K562 (cell line): ENCODE data around the gene CDK4. TPM values are rescaled to one million over a fixed set of nuclear protein-coding genes. Genes with fewer than 3 reads are reported as not detected.

ENCODE experiments used
- CBX1 ChIP-seq: sonication (generic); IDR thresholded peaks from 2 replicates; pipeline ENCODE4 v1.6.1; 2016; ENCODE audit warnings: antibody characterized with exemption, low read depth, mild to moderate bottlenecking
- EGR1 ChIP-seq: fragments of 450-650 bp; conservative IDR thresholded peaks from 2 replicates; pipeline ENCODE4 v1.6.1; 2017; ENCODE audit warnings: mild to moderate bottlenecking
- MXI1 ChIP-seq: IDR thresholded peaks from 2 replicates; pipeline ENCODE4 v1.6.1; 2011; ENCODE audit warnings: low read depth, mild to moderate bottlenecking, improper control_type of control experiment, low read length
- NR4A1 ChIP-seq, 2 experiments: fragments of 250-450 bp in 1 of 2; fragments of 450-650 bp in 1 of 2; sonication (Bioruptor Pico) in 1 of 2; IDR thresholded peaks; 2 replicates each; pipeline versions ENCODE4 v1.4.0 to v1.6.1; 2016 to 2020; ENCODE audit warnings: mild to moderate bottlenecking in 2 of 2, missing compliant biosample characterization in 1 of 2, missing genetic modification characterization in 1 of 2, moderate library complexity in 1 of 2
- NRF1 ChIP-seq, 2 experiments: fragments of 450-650 bp; IDR thresholded peaks in 1 of 2; conservative IDR thresholded peaks in 1 of 2; 2 replicates each; pipeline ENCODE4 v1.6.1; 2014; ENCODE audit warnings: mild to moderate bottlenecking in 2 of 2
- PML ChIP-seq: IDR thresholded peaks from 2 replicates; pipeline ENCODE4 v1.6.1; 2012; ENCODE audit warnings: low read length, inconsistent platforms
- TBP ChIP-seq: optimal IDR thresholded peaks from 2 replicates; pipeline ENCODE3; 2011; ENCODE audit warnings: low read depth, low read length, improper control_type of control experiment
- polyA plus RNA-seq, 8 experiments: library from polyadenylated mRNA; depleted of rRNA in 4 of 8; stranded (reverse) in 5 of 8; unstranded in 3 of 8; fragments of >200 nt; fragmentation: Nextera tagmentation in 2 of 8; fragmentation: Illumina TruSeq in 1 of 8; extraction: Ambion mirVana in 2 of 8; extraction: Trizol in 1 of 8; gene quantifications; 2 replicates each; pipeline versions ENCODE4 v1.2.1 to v1.2.3, GENCODE V29; 2011 to 2014; ENCODE audit warnings: inconsistent platforms in 1 of 8, missing spikeins in 1 of 8
- total RNA-seq, 7 experiments: library from RNA; depleted of rRNA in 6 of 7; stranded (reverse); fragments of >200 nt in 6 of 7; fragmentation: Illumina TruSeq in 2 of 7; extraction: Trizol in 2 of 7; gene quantifications; 2 replicates each; pipeline versions ENCODE4 v1.2.1 to v1.2.3, GENCODE V29; 2011 to 2021; ENCODE audit warnings: low replicate concordance in 1 of 7
- TF ChIP-seq, protein P1 (sequence below), 2 experiments: IDR thresholded peaks in 1 of 2; conservative IDR thresholded peaks in 1 of 2; 2 replicates each; pipeline ENCODE4 v1.6.1; 2016; ENCODE audit warnings: low read depth in 2 of 2, mild to moderate bottlenecking in 1 of 2, missing compliant biosample characterization in 1 of 2, missing genetic modification characterization in 1 of 2, moderate library complexity in 1 of 2
- TF ChIP-seq, protein P2 (sequence below), 2 experiments: fragments of 150-350 bp in 1 of 2; IDR thresholded peaks; 2 replicates each; pipeline ENCODE4 v1.6.1; 2012 to 2016; ENCODE audit warnings: low read depth in 2 of 2, low read length in 2 of 2, mild to moderate bottlenecking in 1 of 2, moderate library complexity in 1 of 2

CDK4 gene
- total and polyA plus RNA-seq, 9 of the 15 experiments (the other 6 are each of a cell fraction or from before 2014, with no cell fraction given) = 37.8 to 436 (median 238) TPM

DNA sequence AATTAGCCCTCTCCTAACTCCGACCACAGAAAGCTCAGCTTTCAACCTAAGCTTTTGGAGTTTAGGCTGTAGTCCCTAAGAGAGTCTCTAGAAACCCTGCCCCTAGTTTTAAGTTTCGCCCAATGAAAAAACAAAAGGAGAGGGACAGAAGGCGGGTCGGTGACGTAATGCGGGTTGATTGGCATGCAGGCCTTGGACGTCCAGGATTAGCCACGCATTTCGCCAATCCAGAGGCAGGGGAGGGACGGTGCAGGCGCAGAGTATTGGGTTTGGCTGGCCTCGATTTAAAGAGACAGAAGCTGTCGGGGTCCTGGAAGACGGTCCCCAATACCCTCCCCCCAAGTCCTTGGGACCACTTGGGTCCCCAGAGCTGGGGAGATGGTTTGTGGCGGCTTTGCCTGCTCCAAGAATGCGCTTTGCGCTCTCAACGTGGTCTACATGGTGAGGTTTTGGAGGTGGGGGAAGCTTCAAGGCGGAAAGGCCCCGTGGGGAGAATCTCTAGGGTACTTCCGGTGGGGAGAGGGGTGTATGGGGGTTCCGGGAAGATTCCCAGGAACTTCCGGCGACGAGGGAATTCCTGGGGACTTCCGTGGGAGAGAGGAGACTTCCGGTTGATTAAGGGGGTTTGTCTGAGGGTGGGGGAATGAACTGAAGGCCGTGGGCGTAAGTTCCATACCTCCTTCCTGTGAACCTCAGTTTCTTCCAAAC lies 7.2 kb downstream of the CDK4 start, which contains the start of gene TSPAN31 (continued):
- TF ChIP-seq NR4A1 (CRISPR knock-in tag; IDR thresholded peaks at IDR 0.05) (no peak), NR4A1 (tag; IDR thresholded peaks at IDR 0.05) (no peak), NRF1 (conservative IDR thresholded peaks at IDR 0.05 in 1 of 2, IDR thresholded peaks at IDR 0.05 in 1 of 2) (peak; percentile 85 to 88), PML (no peak), CBX1 (0 out of 2 replicates have a peak, but pooled peaks have one; percentile 44), MXI1 (no peak), TBP (peak; percentile 68), EGR1 (peak; percentile 77)
- TF ChIP-seq, protein P1, sequence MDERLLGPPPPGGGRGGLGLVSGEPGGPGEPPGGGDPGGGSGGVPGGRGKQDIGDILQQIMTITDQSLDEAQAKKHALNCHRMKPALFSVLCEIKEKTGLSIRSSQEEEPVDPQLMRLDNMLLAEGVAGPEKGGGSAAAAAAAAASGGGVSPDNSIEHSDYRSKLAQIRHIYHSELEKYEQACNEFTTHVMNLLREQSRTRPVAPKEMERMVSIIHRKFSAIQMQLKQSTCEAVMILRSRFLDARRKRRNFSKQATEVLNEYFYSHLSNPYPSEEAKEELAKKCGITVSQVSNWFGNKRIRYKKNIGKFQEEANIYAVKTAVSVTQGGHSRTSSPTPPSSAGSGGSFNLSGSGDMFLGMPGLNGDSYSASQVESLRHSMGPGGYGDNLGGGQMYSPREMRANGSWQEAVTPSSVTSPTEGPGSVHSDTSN (CRISPR knock-in tag; IDR thresholded peaks at IDR 0.05; ENCODE audit: low read depth) = peak; percentile 92
- TF ChIP-seq, protein P1 (tag; conservative IDR thresholded peaks at IDR 0.05; ENCODE audit: low read depth) = peak; percentile 98
- TF ChIP-seq, protein P2, sequence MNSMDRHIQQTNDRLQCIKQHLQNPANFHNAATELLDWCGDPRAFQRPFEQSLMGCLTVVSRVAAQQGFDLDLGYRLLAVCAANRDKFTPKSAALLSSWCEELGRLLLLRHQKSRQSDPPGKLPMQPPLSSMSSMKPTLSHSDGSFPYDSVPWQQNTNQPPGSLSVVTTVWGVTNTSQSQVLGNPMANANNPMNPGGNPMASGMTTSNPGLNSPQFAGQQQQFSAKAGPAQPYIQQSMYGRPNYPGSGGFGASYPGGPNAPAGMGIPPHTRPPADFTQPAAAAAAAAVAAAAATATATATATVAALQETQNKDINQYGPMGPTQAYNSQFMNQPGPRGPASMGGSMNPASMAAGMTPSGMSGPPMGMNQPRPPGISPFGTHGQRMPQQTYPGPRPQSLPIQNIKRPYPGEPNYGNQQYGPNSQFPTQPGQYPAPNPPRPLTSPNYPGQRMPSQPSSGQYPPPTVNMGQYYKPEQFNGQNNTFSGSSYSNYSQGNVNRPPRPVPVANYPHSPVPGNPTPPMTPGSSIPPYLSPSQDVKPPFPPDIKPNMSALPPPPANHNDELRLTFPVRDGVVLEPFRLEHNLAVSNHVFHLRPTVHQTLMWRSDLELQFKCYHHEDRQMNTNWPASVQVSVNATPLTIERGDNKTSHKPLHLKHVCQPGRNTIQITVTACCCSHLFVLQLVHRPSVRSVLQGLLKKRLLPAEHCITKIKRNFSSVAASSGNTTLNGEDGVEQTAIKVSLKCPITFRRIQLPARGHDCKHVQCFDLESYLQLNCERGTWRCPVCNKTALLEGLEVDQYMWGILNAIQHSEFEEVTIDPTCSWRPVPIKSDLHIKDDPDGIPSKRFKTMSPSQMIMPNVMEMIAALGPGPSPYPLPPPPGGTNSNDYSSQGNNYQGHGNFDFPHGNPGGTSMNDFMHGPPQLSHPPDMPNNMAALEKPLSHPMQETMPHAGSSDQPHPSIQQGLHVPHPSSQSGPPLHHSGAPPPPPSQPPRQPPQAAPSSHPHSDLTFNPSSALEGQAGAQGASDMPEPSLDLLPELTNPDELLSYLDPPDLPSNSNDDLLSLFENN (IDR thresholded peaks at IDR 0.05; ENCODE audit: low read depth in 2 of 2, low read length in 2 of 2) = peak in 1 of 2 experiments; percentile 50; a peak in 1 of 4 replicates
